HG03060 (cell line): ENCODE measurements around the gene PET100.

Experiments
- ATAC-seq: cut with Tn5 transposase; IDR thresholded peaks from one replicate; pipeline ENCODE4 v1.9.1; 2021; ENCODE audit warnings: low read depth, moderate number of reproducible peaks; ENCODE audit not compliant: unreplicated experiment

The PET100 gene

GRCh38 chr19:7611541-7612279, 17.9 kb upstream of the PET100 start:
- no peak for ATAC-seq

DNA sequence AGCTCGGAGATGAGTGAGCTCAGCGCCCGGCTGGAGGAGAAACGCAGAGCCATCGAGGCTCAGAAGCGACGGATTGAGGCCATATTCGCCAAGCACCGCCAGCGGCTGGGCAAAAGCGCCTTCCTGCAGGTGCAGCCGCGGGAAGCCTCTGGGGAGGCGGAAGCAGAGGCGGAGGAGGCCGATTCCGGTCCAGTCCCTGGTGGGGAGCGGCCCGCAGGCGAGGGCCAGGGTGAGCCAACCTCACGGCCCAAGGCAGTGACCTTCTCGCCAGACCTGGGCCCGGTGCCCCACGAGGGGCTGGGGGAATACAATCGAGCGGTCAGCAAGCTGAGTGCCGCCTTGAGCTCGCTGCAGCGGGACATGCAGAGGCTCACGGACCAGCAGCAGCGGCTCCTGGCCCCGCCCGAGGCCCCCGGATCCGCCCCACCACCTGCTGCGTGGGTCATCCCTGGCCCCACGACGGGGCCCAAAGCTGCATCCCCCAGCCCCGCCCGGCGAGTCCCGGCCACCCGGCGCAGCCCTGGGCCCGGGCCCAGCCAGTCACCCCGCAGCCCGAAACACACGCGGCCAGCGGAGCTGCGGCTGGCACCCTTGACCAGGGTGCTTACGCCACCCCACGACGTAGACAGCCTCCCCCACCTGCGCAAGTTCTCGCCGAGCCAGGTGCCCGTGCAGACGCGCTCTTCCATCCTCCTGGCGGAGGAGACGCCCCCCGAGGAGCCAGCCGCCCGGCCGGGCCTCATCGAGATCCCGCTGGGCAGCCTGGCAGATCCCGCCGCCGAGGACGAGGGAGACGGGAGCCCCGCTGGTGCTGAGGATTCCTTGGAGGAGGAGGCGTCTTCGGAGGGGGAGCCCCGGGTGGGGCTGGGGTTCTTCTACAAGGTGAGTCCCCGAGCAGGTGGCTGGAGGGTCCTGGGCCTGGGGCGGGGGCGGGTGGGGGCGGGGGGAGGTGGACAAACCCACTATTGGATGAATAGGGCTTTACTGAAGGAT, 17.0 kb upstream of the PET100 start:
- no peak for ATAC-seq

DNA sequence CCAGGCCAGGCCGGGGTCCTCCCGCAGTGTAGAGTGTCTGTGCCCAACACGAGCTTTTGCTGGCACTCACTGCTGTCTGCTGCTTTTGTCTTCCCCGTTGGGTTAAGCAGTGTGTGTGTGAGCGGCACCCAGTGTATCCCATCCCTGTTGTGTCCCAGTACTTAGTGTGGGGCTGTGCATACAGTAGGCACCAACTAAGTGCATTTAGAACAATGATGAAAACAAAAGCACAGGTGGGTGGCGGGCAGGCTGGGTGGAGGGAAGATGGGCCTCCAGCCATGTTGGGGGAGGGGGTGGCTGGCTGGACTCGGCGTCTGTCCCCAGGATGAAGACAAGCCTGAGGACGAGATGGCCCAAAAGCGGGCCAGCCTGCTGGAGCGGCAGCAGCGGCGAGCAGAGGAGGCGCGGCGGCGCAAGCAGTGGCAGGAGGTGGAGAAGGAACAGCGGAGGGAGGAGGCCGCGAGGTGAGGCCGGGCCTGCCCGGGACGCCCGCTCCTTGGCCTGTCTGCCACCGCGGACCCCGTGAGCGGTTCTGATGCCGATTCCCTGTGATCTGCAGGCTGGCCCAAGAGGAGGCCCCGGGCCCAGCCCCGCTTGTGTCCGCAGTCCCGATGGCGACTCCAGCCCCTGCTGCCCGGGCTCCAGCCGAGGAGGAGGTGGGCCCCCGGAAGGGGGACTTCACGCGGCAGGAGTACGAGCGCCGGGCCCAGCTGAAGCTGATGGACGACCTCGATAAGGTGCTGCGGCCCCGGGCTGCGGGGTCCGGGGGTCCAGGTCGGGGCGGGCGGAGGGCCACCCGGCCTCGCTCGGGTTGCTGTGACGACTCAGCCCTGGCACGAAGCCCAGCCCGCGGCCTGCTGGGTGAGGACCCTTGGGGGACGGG, 14.5 kb upstream of the PET100 start:
- ATAC-seq = no peak

DNA sequence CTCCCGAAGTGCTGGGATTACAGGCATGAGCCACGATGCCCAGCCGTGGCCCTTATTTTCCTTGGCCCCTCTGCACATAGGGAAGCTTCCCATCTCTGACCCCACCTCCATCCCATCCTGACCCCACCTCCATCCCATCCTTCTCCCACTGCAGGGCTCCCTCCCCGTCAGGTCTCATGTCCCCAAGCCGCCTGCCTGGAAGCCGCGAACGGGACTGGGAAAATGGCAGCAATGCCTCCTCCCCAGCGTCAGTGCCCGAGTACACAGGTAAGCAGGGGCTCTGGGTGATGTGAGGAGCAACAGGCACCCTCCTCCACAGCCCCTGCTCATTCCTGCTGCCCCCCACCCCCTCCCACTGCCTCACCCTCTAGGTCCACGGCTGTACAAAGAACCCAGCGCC, 12.4 kb upstream of the PET100 start:
- no peak for ATAC-seq

- no peak for ATAC-seq
These were observed 11.9 kb upstream of the PET100 start for GRCh38 chr19:7617735-7618134.

GRCh38 chr19:7618348-7618747, 11.2 kb upstream of the PET100 start:
- no peak for ATAC-seq

GRCh38 chr19:7618771-7619510, 10.7 kb upstream of the PET100 start:
- no peak for ATAC-seq

- ATAC-seq = no peak
These were observed 9.7 kb upstream of the PET100 start for GRCh38 chr19:7619671-7620441.

GRCh38 chr19:7620442-7621412, 8.9 kb upstream of the PET100 start:
- no peak for ATAC-seq

GRCh38 chr19:7622933-7623685, 6.5 kb upstream of the PET100 start:
- no peak for ATAC-seq

- ATAC-seq = no peak
These were observed 5.6 kb upstream of the PET100 start for GRCh38 chr19:7623725-7624603.

DNA sequence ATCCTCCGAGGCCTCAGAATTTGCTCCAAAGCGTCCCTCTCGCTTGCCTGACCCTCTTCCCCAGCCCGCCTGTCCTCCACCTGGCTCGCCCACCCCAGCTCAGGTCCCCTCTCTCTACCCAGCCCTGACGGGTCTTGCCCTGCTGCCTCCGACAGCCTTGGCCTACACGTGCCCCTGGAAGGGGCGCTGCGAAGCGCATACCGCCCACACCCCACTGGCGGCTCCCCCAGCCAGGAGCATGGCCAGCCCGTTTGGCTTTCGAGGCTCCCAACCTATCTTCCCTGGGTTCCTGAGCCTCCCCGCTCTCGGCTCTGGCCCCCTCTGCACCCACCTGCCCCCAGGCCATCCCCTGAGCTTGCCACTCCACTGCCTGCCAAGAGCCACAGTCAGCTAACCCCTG, 4.8 kb upstream of the PET100 start:
- no peak for ATAC-seq

- no peak for ATAC-seq
These were observed 3.7 kb upstream of the PET100 start for GRCh38 chr19:7625763-7626372.

DNA sequence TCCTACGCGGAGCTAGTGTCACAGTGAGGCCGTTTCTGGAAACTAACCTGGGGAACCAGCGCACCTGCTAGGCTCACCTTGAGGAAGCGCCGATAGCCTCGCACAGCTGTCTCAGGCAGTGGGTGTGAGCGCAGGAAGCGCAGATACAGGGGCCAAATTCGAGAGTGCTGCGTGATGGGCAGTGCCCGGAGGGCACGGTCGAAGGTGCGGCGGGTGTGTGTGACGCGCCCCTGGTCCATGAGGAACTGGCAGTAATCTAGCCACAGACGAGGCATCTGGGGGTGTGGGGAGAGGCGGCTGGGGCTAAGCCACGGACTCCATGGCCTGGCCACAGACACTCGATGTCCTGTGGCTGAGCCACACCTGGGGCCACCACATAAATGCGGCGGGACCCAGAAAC, 2.4 kb upstream of the PET100 start:
- ATAC-seq = no peak

DNA sequence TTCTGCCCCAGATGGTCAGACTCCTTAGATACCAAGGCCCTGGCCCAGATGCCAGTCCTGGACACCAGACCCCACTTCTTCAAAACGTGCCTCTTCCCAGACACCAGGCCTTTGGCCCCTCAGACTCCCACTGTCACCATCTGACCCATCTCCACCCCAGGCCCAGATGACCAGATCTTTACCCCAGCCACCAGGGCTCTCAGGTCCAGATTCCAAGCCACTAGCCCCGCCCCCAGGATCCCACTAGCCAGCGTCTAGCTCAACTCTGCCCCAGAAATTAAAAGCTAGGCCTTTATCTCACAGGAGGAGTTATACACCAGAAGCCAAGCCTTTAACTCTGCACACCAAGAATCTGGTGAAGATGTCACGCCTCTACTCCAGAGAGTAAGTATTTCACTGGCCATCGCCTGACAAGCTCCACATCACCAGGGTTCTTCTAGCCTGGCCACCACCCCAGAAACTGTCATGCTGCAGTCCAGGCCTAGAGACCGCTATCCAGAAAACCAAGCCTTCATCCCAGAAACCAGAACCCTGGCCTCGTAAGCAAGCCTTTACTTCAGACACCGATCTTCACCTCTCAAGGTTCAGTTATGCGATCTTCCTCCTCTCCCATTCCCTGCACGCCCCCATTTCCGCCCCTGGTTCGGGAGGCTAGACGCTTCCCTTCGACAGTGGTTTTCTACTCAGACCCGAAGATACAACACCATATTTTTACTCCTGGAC, 843 bp upstream of the PET100 start:
- no peak for ATAC-seq
